ENCODE data around the gene ACHE. TPM values are rescaled to one million over a fixed set of nuclear protein-coding genes. Genes with fewer than 3 reads are reported as not detected.

The ACHE gene
- total RNA-seq (2022; extraction: Qiagen RNA extraction; ENCODE audit: low read depth), result 1.4 to 2.5 TPM (median 1.8 TPM) in 5 replicates

DNA sequence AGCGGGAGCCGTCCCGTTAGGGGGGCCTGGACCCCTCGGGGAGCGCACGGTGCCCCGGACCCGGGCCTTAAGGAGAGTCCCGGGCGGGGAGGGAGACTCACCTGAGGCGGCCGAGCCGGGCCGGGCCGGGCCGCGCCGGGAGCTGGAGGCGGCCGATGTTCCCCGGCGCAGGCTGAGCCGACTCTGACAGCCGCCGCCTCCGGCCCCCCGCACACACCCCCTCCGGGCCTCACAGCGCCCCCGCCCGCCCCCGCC is at the start of gene ACHE:
TSS of gene ACHE (minus strand) at position 188 of the 255 bp plus-strand sequence. CDS start 1,656 bp downstream, outside the sequence.

DNA sequence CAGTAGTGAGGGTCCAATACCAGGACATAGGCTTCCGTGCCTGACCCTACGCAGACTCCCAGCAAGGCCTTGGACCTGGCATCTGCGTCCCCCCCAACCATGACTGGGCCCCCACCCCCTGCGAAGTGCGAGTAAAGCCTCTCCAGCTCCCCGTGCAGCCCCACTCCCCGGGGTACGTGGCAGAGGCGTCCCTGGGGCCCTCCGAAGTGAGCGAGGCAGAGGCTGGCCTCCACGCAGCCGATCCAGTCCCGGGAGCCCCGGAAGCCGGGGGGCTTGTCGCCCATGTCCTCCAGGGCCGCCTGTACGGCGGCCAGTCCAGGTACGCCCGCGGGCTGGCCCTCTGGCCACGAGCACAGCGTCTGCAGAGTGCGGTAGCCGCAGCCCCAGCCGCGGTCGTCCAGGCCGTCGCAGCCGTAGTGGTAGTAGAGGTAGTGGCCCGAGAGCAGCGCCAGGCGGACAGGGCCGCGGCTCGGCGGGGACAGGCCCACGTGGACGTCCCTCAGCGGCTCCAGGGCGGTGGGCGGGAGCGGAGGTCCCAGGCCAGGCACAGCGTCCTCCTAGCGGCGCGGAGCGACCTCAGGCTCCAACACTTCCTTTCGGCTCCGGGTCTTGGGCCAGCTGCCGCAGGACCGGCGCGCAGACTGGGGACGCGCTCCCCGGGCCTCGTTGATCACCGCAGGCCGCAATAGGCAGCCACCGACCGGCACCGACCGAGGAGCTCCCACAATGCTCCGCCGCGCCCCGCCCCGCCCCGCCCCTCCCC is 6.5 kb downstream of the ACHE start, which contains the start of gene UFSP1:
TSS of gene UFSP1 (minus strand) at position 728 of the 763 bp plus-strand sequence. CDS start at position 284, 444 bp downstream.

DNA sequence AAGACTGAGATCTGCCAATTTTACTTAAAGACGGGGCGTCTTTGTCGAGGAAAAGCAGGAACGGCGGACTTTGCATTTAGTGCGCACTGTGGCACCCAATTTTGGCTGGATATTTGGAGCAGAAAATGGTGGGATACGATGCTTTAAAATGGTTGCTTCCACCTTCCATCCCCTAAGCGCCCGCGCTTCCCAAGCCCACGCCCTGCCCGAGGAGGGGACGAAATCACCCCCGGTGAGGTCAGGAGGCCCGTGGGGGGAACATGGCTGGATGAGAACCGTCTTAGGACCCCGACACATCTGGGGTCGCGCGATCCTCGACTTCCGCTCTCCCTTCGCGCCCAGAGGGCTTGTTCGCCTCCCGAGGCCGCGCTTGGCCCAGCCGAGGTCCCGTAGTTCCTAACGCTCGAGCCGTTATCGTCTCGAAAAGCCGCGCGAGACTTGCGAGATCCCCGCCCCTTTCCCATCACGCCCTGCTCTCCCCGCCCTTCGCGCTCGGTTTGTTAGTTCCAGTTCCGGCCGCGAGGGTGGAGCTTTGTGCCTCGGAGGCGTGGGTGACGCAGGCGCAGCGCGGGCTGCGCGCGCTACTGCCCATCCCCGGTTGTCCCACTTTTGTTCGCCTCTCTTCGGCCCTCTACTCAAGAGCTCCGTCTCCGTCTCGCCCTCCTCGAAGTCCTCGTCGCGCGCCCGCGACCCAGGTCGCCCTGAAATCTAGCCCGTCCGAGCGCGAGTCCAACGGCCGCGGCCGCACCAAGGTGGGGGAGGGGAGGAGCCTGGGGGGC is 20.9 kb downstream of the ACHE start, which contains the start of gene SRRT:
TSS of gene SRRT (plus strand) at position 527 of the 779 bp plus-strand sequence. CDS start 488 bp downstream, outside the sequence.

GRCh38 chr7:100867040-100867775 is 28.5 kb downstream of the ACHE start, which contains the start of gene TRIP6:
TSS of gene TRIP6 (plus strand) at chr7:100867387. CDS start at chr7:100867498, 111 bp downstream.

GRCh38 chr7:100852048-100852872 is 43.4 kb downstream of the ACHE start, which contains the start of gene SLC12A9:
TSS of gene SLC12A9 (plus strand) at chr7:100852713. CDS start at chr7:100854198, 1,485 bp downstream.

Other genes with a start within 250 kb of the ACHE start
- not detected in 5 replicates for gene ACTL6B, start 239.4 kb downstream of the ACHE start, total RNA-seq (2022; extraction: Qiagen RNA extraction; ENCODE audit: low read depth)
- gene GNB2, start 222.1 kb downstream of the ACHE start, total RNA-seq (2022; extraction: Qiagen RNA extraction; ENCODE audit: low read depth), result 196 to 273 TPM (median 234 TPM) in 5 replicates
- gene GIGYF1, start 201.6 kb downstream of the ACHE start, total RNA-seq (2022; extraction: Qiagen RNA extraction; ENCODE audit: low read depth), result 15.2 to 24.0 TPM (median 19.9 TPM) in 5 replicates
- gene POP7, start 189.8 kb downstream of the ACHE start, total RNA-seq (2022; extraction: Qiagen RNA extraction; ENCODE audit: low read depth), result 73.4 to 102 TPM (median 92.0 TPM) in 5 replicates
- 0.07 to 0.09 TPM in 2 of 5 replicates, not detected in the others for gene EPO, start 175.4 kb downstream of the ACHE start, total RNA-seq (2022; extraction: Qiagen RNA extraction; ENCODE audit: low read depth)
- not detected in 5 replicates for gene ZAN, start 162.3 kb downstream of the ACHE start, total RNA-seq (2022; extraction: Qiagen RNA extraction; ENCODE audit: low read depth)
- gene EPHB4, start 68.4 kb downstream of the ACHE start, total RNA-seq (2022; extraction: Qiagen RNA extraction; ENCODE audit: low read depth), result 34.2 to 45.6 TPM (median 41.5 TPM) in 5 replicates
- 14.0 to 16.5 TPM (median 14.7 TPM) in 5 replicates for gene SLC12A9, start 43.2 kb downstream of the ACHE start, total RNA-seq (2022; extraction: Qiagen RNA extraction; ENCODE audit: low read depth)
- gene TRIP6, start 28.5 kb downstream of the ACHE start, total RNA-seq (2022; extraction: Qiagen RNA extraction; ENCODE audit: low read depth), result 46.1 to 61.3 TPM (median 52.0 TPM) in 5 replicates
- gene SRRT, start 20.8 kb downstream of the ACHE start, total RNA-seq (2022; extraction: Qiagen RNA extraction; ENCODE audit: low read depth), result 112 to 151 TPM (median 144 TPM) in 5 replicates
- gene UFSP1, start 6.2 kb downstream of the ACHE start, total RNA-seq (2022; extraction: Qiagen RNA extraction; ENCODE audit: low read depth), result 2.9 to 5.7 TPM (median 5.0 TPM) in 5 replicates
- 11.2 to 15.3 TPM (median 12.8 TPM) in 5 replicates for gene MUC3A, start 53.6 kb upstream of the ACHE start, total RNA-seq (2022; extraction: Qiagen RNA extraction; ENCODE audit: low read depth)
- 15.5 to 19.1 TPM (median 18.6 TPM) in 5 replicates for gene MUC12, start 73.7 kb upstream of the ACHE start, total RNA-seq (2022; extraction: Qiagen RNA extraction; ENCODE audit: low read depth)
- 0.01 to 0.05 TPM (median 0.02 TPM) in 5 replicates for gene MUC17, start 124.2 kb upstream of the ACHE start, total RNA-seq (2022; extraction: Qiagen RNA extraction; ENCODE audit: low read depth)
- 7.7 to 12.6 TPM (median 12.3 TPM) in 5 replicates for gene TRIM56, start 189.6 kb upstream of the ACHE start, total RNA-seq (2022; extraction: Qiagen RNA extraction; ENCODE audit: low read depth)
- 793 to 966 TPM (median 846 TPM) in 5 replicates for gene SERPINE1, start 231.2 kb upstream of the ACHE start, total RNA-seq (2022; extraction: Qiagen RNA extraction; ENCODE audit: low read depth)

Data from A549 treated with DMSO at 1 μM for 4 hours (cell line).